Stimulated activated CD4-positive, alpha-beta T cell treated with anti-CD3 and anti-CD28 coated beads, TNF-alpha, amount 100 ng/mL, for 1 hour (primary cell): ENCODE measurements around the gene C19orf12.

Experiments
- DNase-seq, 3 donors: peaks; one replicate each; pipeline ENCODE4 v3.0.0-alpha.2; 2020; ENCODE audit warnings: low read depth in 3 of 3, low spot score in 1 of 3

Gene C19orf12

GRCh38 chr19:29697523-29698261, 17.4 kb downstream of the C19orf12 start:
- no peak for DNase-seq

- no peak for DNase-seq
These were observed 18.6 kb downstream of the C19orf12 start for GRCh38 chr19:29696565-29696846.

- no peak for DNase-seq
These were observed 19.1 kb downstream of the C19orf12 start for GRCh38 chr19:29695765-29696564.

GRCh38 chr19:29694669-29695627, 20.1 kb downstream of the C19orf12 start:
- DNase-seq = peak in 2 of 3 donors; percentile 68 to 83

GRCh38 chr19:29694161-29694560, 20.9 kb downstream of the C19orf12 start:
- no peak for DNase-seq

DNA sequence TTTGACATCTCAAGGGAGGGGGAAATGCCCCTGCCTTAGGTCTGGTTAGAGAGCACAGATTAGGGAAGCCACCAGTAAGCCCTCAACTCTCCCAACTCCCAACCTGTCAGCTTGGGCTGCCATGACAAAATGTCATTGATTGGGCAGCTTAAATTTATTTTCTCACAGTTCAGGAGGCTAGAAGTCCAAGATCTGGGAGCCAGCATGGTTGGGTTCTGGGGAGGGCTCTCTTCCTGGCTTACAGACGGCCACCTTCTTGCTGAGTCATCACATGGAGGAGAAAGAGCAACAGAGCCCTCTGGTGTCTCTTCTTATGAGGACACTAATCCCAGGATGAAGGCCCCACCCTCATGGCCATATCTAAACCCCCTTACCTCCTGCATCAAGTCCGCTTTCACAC, 24.2 kb downstream of the C19orf12 start:
- DNase-seq = peak in 1 of 3 donors; percentile 27

- DNase-seq = no peak
These were observed 26.9 kb downstream of the C19orf12 start for GRCh38 chr19:29687897-29688728.

DNA sequence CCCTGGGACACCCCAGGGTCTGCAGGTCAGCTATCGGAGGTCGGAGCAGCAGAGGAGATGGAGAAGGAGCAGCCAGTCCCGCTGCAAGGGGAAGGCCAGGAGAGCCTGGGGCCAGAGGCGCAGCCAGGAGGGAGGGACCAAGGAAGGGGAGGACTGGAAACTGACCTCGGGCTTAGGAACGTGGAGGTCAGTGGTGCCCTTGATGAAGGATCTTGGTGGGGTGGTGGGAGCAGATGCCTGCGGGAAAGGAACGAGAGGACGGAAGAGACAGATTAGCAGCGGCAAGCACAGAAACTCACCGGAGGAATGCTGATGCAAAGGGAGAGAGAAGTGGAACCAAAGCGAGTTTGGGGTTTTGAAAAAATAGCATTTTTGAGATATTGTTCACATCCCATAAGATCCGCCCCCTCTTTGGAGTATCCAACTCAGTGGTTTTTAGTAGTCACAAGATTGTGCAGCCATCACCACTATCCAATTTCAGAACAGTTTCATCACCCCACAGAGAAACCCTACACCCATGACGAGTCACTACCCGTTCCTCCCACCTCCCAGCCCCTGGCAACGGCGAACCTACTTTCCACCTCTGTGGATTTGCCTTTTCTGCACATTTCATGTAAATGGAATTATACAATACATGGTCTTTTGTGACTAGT, 27.7 kb downstream of the C19orf12 start:
- DNase-seq = no peak

DNA sequence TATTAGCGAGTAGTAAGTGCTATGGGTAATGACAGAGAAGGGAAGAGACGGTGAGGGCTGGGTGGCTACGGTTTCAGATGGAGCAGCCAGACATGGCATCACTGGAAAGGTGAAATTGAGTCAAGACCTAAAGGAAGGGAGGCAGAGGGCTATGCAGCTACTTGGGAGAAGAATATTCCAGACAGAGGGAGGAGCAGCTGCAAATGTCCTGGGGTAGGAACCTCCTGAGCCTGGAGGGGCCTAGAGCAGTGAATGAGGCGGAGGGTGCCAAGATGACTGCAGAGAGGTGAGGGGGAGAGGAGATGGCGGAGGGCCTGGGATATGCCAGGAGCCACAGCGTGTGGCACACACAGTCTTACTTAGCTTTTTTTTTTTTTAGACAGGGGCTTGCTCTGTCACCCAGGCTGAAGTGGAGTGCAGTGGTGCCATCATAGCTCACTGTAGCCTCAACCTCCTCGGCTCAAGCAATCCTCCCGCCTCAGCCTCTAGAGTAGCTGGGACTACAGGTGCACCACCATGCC, 28.7 kb downstream of the C19orf12 start:
- no peak for DNase-seq

DNA sequence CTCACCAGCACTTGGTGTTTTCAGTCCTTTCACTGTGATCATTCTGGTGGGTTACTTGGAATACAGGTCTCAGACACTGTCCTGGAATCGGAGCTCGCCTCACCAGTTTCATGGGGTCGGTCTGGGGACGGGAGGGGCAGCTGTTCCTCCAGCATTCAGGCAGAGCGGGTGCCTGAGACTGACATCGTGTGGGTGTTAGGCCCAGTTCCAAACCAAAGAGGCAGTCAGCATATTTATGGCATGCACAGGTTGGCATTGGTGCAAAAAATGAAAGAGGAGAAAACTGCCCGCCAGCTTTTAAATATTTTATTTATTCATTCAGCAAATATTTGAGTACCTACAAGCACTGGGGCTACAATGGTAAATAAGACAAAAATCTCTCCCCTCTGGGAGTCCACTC, 29.7 kb downstream of the C19orf12 start:
- DNase-seq = no peak

DNA sequence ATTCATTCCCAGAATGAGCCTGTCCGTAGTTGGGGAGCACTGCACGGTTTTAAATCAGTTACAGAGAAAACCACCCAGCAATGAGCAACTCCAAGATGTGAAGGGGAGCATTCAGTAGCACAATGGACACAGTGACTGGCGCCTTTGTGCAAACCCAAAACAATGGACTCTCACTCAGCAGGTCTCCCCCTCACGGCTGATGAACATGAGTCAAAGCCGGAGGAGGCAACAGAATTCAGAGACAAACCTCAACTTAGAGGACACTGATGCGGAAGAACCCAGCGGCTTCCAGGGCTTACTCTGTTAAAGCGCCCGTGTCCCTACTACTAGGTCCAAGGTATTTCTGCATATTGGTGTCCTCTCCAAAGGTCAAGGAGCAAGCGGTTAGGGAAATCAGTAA, 32.1 kb downstream of the C19orf12 start:
- DNase-seq = no peak

- no peak for DNase-seq
These were observed 32.7 kb downstream of the C19orf12 start for GRCh38 chr19:29682236-29682895.

GRCh38 chr19:29681422-29682235, 33.4 kb downstream of the C19orf12 start:
- no peak for DNase-seq

DNA sequence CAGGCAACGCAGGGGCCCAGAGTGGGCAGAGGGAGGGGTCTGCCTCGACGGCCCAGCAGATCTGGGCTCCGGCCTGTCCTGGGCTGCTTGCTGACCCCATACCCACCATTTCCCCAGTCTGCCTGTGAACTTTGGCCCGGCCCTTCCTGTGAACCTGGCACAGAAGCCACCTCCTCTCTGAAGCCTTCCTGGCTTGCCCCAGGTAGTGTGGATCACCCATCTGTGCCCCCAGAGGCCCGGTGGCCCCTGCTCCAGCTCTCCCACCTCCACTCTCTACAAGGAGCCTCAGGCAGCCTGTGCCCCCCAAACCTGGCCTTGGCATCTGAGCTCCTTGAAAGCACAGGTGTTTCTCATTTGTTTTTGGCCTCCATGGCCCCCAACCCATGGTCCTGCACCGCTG, 34.1 kb downstream of the C19orf12 start:
- no peak for DNase-seq

GRCh38 chr19:29680447-29680846, 34.6 kb downstream of the C19orf12 start:
- DNase-seq = peak; percentile 49 to 59 (median 55)

- DNase-seq = no peak
These were observed 35.4 kb downstream of the C19orf12 start for GRCh38 chr19:29679598-29680210.

- DNase-seq = no peak
These were observed 36.5 kb downstream of the C19orf12 start for GRCh38 chr19:29678484-29679106.
